Stimulated activated CD8-positive, alpha-beta memory T cell treated with anti-CD3 and anti-CD28 coated beads, Interleukin-15, amount 100 ng/mL, for 24 hours (primary cell): Measurements from ENCODE around the gene GSC.
"Not testable (repeated sequence)": the region's sequence is repeated elsewhere in the genome, so short reads cannot be mapped to it uniquely, and the experiment has no call there.

Source experiments
- DNase-seq: peaks from one replicate; pipeline ENCODE4 v3.0.0-alpha.2; 2020; ENCODE audit warnings: low read depth

The GSC gene

GRCh38 chr14:94771906-94772490 is 2.1 kb upstream of the GSC start:
- no peak for DNase-seq

GRCh38 chr14:94771158-94771905 is 1.4 kb upstream of the GSC start:
- no peak for DNase-seq

DNA sequence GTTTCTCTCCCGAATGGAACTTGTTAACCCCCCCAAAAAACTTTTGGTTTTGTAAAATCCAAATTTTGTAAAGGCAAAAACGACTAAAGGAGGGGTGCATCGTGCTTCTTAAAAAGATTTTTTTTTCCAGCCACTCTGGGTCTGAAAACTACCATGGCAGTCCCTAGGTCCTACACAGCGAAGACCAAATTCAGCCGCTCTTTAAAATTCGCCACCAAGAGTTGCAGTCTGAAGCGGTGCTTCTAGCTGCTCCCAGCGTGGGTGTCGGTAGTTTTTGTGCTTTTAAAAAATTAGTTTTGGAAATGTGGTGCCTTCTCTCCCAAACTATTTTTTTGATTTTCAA is 873 bp upstream of the GSC start:
- DNase-seq, result no peak

GRCh38 chr14:94770251-94770749 is 387 bp upstream of the GSC start:
- DNase-seq, result no peak

DNA sequence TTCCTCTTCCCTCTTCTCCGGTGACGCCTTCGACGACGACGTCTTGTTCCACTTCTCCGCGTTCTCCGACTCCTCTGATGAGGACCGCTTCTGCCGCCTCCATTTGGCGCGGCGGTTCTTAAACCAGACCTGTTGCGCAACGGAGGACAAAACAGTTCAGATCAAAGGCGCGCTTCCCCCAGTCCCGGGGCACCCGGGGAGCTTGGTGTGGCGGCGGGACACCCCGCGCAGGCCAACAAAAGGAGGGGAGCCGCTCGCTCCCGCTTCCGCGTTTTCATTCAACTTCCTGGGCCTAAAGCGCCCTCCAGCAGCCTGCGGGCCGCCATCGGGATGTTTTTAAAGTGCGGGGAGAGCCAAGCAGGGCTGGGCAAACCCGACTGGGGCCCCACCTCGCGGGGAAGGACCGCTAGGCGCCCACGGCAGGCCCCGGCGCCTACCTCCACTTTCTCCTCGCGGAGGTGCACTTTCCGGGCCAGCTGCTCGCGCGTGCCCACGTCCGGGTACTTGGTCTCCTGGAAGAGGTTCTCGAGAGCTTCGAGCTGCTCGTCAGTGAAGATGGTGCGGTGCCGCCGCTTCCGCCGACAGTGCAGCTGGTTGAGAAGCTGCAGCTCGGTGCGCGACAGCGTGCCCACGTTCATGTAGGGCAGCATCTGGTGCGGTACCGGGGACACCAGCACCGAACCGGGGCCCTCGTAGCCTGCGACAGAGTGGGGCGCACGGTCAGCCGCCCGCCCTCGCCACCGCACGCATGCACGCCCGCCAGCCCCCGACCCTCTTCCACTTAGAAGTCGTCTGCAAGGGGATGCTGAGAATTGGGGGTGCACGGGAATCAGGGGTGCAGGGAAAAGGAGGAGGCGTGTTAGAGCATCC is 1.2 kb downstream of the GSC start:
- no peak for DNase-seq

GRCh38 chr14:94768141-94768520 is 1.8 kb downstream of the GSC start:
- DNase-seq, result no peak

DNA sequence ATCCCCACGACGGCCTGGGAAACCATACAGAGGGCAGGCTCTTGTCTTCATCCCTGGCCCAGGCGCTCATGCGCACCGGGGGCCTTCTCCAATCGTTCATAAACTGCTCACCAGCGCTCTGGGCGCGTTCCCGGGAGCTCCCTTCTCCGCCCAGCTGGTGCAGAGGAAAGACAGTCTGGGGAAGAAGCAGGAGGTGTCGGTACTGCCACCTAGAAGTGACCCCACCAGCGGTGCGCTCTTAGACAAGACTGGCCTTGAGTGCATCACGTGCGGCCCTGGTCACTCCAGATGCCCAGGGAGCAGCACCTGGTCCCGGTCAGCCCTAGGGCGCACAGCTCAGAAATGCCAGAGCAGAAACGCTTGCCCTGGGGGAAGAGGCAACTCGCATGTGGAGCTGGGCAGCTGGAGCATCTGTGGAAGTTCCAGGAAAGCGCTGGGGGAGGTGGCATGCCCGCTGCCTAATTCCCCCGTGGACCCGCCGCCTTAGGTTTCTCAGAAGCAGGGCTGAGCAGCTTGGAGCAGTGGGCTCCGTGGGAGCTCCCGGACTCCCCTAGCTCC is 2.5 kb downstream of the GSC start:
- no peak for DNase-seq

- no peak for DNase-seq
These were observed 5.3 kb downstream of the GSC start for GRCh38 chr14:94764573-94764972.

- no peak for DNase-seq
These were observed 7.5 kb downstream of the GSC start for GRCh38 chr14:94762431-94762830.

DNA sequence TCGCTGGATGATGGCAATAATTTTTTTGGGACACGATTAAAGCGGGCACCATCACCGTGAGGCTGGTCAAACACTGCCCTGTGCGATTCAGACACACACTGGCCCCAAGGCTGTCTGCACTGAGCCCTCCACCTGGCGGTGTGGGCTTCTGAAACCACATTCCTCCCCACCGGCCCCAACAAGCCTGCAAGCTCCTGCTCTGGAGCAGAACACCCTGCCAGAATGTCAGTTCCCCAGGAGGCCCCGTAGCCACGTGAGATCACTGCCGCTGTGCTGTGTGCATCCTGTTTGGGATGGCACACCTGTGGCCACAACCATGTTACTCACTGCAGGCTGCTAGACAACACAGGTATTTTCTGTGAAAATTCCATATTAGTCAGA is 7.9 kb downstream of the GSC start:
- DNase-seq, result no peak

- no peak for DNase-seq
These were observed 8.4 kb downstream of the GSC start for GRCh38 chr14:94761348-94761996.

DNA sequence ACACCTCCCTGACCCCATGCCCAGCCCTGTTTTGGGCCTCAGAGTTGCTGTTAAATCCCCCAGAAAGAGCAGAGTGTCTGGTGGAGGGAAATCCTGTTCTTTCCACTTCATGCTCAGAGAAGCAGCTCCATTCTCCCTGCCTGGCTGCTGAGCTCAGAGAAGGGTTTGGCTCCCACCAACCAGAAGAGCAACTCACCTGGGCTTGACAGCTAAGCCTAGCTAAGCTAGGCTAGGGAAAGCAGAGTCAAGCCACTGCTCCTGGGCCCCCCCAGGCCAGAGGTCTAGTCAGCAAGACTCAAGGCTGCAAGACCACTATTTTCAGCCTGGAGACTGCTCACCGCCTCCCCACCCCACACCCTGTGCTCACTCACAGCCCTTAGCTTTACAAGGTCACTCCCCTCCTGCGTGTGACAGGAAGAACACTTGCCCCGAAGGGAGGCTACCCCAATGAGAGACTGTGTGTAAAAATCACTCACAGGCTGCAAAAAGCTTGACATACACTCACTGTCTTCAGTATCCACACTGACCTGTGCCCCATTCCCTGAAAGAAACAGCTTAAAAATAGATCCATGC is 13.5 kb downstream of the GSC start:
- no peak for DNase-seq

GRCh38 chr14:94754391-94754942 is 15.4 kb downstream of the GSC start:
- no peak for DNase-seq

DNA sequence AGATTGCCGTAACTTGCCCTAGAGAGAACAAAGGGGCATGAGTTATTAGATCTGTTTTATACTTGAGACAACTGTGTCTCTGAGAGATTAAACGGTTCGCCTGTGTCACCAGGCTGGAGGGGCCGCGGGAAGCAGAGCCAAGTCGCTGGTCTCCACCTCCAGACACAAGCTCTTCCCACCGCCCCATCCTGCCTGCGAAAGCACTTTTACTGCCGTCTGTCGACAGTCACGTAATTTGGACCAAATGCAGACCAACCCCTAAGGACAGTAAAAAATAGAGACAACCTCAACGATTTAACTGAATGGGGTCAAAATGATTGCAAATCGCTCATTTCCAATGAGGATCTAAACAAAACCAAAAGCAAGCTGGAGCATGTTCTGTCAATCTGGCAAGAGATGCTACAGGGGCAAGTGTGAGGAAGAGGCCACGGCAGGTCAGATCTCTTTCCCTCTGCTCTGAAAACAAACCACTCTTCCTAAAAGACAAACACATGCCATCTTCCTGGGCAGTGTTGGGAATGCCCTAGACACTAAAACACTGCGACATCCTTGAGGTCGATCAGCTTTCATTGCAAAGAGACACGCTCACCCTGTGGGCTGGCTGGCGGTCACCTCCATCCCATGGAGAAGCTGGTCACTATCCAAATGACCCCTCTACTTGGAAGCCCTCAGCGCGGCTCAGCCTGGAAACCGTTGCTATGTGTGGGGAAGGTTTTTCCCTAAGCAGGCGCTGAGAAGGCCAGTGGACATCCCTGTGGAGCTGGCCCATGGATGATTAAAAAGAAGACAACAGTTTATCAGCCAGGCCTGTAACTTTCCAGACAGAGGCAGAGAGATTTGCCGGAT is 17.1 kb downstream of the GSC start:
- no peak for DNase-seq

- DNase-seq, result no peak
These were observed 18.0 kb downstream of the GSC start for GRCh38 chr14:94751956-94752355.

- no peak for DNase-seq
These were observed 18.6 kb downstream of the GSC start for GRCh38 chr14:94751321-94751720.

DNA sequence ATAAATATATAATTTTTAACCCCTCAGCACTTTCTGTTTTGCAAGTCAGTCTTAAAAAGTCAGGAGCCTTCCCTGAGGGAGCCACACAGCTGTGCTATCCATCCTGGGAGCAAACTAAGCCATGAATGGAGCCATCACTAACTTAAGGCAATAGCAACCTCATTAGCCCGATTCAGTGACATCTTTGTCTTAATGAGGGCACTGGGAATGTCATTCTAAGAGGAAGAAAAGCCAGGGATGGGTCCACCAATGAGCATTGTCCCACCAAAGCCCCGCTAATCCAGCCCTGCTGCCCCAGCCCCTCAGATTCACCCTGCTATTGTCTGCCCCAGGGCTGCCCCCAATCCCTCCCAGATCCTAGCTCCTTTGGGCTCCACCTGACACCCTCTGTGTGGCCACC is 19.5 kb downstream of the GSC start:
- no peak for DNase-seq

GRCh38 chr14:94748667-94749347 is 21.1 kb downstream of the GSC start:
- no peak for DNase-seq

GRCh38 chr14:94747739-94748138 is 22.2 kb downstream of the GSC start:
- no peak for DNase-seq

GRCh38 chr14:94747153-94747552 is 22.8 kb downstream of the GSC start:
- not testable (repeated sequence) for DNase-seq
